Measurements from ENCODE around the gene MYBPH.
A peak's percentile ranks its signal among the peaks of the same experiment; 100 is the strongest.

MYBPH gene

DNA sequence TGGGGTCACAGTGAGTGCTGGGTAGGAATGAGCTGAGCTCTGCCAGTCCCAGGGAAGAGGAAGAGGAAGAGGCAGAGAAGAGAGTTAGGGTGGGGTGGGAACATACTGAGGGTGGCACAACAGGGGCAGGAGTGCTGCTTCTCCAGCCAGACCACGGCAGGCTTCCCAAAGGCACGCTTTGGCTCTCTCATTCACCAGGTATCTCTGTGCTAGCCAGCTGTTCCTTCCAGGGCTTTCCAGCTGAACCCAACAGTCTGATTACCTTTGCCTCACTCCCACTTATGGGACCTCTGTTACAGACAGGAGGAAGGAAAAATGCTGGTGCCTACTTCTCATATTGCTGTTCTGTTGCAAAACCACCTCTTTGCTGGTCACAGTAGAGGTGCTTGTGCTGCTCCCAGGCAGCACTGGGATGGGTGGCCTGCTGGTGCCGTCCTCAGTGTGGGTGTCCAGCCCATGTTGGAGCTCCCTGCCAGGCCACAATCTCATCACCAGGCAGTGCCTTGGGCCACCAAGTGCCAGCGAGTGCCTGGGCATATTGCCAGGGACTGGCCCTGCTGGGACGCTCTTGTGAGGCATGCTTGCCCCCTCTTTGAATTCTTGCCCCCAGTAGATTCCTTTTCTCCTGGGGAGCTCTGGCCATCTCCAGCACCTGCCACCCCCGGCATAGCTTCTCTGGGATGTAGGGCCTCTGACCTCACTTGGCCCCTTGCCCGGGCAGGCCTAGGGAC is 46.0 kb downstream of the MYBPH start:
- DNase-seq (ENCODE audit: low spot score): no peak

DNA sequence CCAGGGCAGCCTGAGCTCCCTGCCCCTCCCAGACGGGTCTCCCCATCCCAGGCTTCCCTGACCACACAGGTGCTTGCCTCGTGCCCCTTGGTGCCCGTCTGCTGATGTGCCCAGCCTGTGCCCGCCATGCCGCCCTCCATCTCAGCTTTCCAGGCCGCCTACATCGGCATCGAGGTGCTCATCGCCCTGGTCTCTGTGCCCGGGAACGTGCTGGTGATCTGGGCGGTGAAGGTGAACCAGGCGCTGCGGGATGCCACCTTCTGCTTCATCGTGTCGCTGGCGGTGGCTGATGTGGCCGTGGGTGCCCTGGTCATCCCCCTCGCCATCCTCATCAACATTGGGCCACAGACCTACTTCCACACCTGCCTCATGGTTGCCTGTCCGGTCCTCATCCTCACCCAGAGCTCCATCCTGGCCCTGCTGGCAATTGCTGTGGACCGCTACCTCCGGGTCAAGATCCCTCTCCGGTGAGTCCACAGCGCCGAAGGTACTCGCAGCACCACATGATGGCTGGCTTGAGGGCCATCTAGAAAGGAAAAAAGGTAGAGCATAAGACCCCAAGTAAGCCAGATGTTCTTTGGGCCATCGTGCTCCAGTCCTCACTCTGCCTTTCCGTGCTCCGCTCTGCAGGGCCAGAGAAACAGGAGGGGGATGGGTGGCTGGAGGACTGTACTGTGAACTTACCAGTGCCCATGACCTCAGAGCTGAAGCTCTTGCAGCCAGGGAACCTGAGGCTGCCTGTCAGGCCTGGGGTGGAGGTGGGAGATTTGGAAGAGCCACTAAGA is 46.7 kb downstream of the MYBPH start:
- no peak for DNase-seq (ENCODE audit: low spot score)

DNA sequence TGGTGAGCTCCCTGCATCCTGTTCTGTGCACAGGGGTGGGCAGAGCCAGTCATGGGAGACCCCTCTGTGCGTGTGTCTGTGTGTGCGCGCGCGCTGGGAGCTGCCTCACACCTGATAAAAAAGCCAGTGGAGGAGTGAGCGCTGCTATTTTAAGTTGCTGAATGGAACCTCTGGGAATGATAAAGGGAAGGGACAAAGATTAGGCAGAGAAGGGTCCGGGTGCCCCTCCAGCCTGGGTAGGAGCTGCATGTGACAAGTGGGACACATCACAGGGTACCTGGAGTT is 47.3 kb downstream of the MYBPH start:
- no peak for DNase-seq (ENCODE audit: low spot score)

DNA sequence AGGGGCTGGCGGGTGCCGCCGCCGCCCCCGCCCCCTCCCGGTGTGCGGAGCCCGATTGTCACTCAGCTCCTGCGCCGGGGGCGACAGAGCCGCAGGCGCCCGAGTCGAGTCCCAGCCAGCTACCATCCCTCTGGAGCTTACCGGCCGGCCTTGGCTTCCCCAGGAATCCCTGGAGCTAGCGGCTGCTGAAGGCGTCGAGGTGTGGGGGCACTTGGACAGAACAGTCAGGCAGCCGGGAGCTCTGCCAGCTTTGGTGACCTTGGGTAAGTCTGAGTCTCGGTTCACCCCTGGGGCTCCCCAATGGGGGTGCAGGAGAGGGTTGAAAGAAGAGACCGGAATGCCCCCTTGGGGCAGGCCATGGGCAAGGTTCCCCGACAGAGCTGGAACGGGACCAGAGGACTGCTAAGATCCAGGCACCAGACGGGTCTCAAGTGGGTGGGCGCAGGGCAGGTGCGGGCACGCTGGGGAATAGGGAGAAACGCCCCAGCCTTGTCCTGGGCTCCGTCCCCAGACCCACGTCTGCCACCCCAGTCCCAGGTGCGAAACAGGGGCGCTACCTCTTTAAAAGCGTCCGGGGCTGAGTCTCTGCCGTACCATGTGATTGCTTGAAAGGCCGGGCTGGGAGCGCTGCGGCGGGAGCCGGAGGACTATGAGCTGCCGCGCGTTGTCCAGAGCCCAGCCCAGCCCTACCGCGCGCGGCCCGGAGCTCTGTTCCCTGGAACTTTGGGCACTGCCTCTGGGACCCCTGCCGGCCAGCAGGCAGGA is 47.8 kb downstream of the MYBPH start, which contains the start of gene ADORA1:
Gene ADORA1 (plus strand): TSS at position 61 of the 765 bp plus-strand sequence. CDS start 1,116 bp downstream, outside the sequence.
- peak; percentile 61 for DNase-seq (ENCODE audit: low spot score)

DNA sequence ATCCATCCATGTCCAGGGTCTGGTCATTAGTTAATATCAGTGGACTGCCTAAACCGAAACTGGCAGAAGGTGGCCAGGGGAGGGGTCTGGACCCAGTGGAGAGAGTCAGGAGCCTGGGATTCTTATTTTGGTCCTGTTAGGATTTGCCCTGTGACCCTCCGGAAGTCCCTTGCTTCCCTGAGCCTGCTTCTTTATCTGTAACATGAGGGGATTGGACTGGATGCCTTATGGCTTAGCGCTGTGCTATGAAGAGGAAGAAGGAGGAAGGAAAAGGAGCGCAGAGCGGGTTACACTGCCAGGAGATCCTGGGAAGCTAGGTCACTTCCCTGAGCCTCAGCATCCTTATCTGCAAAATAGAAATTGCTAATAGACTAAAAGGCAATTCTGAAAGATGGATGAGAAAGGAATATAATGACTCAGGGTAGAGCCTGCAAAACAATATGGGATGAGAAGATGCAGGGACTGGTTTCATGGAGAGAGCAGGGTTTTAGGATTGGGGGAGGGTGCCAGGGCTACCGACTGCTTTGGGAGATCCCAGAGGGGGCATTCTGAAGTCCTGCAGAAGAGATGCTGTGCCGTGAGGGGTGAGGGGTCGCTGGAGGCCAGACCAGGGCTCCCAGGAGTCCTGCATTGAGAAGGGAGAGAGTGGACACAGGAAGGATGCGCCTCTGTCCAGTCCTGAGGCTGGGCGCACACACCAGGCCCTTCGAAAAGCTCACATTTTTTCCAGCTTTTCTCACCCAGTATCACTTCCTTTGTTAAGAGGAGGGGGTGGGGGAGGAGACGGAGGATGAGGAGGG is 48.6 kb downstream of the MYBPH start:
- no peak for DNase-seq (ENCODE audit: low spot score)

DNA sequence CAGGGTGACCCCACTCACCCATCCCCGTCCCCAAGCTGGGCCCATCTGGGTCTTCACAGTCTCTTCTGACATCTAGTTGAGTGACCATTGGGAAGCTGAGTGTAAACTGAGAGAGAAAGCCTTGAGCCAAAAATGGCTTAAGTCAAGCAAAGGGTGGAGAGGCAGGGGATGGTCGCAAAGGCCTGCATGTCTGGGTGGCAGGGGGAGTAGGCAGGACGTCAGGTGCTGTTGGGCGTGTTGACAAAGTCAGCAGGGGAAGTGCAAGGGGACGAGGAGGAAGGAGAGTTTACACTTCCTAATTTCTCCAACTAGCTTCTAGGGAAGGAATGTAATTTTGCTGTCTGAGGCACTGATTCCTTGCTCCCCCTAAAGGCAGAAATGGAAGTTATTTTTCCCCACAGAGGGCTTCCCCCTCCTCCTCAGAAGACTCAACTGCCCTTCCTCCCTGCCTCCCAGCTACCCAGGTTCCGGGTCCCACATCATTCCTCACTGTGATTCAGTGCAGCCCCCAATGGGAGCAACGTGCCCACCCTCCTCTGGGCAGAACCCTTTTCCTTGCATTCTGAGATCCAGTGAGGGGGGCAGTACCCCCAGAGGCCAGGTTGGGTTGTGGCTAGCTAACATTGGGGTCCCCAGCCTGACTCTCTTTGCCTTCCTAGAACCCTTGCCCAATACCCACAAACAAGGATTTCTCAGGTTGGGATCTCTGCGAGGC is 49.3 kb downstream of the MYBPH start:
- DNase-seq (ENCODE audit: low spot score): no peak

DNA sequence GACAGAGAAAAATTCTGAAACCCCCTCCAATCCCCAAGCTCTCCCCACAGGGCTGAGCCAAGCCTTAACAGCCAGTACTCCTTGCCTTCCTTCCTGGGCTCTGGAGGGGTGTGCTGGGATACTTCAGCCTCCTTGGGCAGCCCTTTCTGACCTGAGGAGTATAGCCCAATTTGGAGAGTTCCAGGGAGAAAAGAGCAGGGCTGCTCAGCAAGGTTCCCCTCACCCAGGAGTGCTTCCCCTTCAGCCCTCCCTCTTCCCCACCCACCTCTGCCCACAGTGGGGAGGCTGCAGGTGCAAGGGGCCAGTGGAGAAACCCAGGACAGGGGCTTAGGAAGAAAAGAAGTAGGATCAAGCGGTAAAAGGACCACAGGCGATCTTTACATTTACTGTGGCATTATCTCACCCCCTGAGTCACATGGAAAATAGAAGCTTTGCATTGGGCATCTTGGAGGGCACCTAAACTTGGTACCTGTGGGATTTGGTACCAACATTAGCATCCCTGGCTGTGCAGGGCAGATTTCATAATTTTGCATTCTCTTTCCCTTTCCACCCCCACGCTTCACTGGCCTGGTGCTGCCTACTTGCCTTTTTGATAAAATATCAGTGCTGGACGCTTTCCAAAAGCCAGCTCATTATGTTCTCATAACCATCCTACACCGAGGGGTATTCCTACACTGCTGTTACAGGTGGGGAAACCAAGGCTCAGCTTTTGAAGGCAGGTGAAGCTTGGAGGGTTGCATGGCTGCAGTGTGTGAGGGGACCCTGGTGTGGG is 50.9 kb downstream of the MYBPH start:
- DNase-seq (ENCODE audit: low spot score): no peak

DNA sequence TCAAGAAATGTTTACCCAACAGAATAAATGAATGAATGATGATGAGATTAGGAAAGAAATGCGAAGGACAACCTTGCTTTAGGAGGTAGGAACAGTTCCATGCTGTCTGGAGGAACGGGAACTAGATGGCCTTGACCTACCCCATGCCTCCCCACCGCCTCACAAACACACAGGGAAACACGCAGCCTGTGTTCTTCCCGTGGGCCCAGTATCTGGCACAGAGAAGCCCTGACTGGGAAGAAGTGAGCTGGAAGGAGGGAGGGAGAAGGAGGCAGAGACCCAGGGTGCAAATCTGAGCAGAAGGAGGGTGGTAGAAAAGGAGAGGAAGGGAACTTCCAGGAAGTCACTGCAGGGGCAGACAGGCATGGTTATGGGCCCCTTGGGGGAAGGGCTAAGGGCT is 51.6 kb downstream of the MYBPH start:
- no peak for DNase-seq (ENCODE audit: low spot score)

DNA sequence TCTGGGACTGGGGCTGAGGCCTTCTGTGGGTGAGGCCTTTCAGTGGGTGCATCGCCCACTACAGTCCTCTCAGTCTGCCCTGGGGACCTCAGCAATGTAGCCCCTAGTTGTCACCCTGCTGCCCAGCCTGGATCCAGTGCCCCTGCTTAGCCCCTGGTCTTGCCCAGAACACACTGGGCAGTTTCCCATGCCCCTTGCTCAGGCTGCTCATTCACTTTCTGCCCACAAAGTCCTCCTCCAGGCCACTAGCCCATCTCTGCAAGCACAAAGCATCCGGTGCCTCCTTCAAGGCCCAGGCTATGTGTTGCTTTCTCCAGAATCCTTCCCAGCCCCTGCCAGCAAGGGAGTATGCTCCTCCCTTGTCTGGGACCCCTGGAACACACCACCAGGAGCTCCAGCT is 53.5 kb downstream of the MYBPH start:
- no peak for DNase-seq (ENCODE audit: low spot score)

DNA sequence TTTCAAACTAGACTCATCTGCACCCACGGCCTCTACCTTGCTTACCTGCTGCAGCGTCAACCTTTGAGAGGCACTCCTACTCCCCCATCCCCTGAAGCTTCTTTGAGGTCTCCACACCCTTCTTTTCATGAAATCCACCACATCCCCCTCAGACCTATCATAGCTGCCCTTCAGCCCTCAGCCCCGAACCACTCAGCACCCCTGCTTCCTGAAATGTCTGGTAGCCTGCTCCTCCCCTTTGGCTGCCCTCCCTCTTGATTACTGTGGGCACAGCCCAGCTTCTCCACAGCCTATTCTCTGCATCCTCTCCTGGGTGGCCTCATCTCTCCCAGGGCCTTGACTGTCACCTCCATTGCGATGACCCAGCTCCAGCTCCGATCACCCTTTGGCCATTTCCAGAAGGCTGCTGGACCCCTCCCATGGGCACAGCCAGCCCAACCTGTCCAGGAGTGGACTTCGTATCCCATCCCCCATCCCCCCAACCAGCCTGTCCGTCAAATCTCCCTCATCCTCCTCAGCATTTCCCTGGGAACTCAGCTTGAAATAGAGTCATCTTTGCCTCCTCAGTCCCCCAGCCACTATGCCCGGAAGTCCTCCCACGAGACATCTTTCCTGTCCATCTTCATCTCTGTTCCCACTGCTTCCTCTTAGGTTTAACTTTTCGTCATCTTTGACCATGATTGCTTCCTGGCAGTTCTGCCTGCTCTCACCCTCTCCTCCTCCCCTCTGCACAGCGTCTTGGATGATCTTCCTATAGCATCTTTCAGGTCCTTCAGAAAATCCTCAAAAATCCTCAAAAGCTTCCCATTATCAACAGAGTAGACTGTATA is 54.2 kb downstream of the MYBPH start:
- no peak for DNase-seq (ENCODE audit: low spot score)

DNA sequence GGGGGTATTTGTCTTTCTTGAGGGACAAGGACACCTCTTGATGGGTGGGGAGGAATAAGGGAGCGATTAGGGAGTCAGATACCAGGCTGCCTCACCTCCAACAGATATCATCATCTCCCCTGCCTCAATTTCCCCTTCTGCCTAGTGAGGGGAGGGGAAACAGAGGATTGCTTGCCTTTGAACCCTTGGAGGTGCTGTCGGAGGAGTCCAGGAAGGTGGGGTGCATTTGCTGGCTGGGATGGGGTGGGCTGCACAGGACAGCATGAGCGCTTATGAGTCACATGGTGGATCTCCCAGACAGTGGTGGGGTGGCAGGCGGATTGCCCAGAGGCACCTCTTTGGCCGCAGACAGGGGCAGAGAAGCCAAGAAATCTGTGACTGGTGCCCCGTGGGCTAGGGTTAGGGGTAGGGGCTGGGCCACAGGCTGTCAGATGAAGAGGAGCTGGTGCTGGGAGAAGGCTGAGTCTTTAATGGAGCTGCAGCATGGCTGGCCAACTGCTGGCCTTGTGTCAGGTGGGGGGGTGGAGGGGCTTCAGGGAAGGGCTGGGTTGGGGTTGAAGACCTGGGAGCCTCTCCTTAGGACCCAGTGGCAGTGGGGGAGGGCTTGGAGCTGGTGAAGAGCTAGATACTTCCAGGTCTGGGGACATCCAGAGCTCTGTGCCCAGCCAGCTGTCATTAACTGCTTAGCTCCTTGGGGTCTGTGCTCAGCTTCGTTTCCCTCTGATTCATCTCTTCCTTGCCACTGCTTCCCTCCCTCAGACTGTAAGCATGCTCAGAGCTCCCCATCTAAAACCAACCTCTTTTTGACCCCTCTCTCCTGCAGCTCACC is 55.1 kb downstream of the MYBPH start:
- DNase-seq (ENCODE audit: low spot score): no peak
